HEK293T (cell line): Measurements from ENCODE around the gene PSD2.

Source experiments
- ARNT ChIP-seq: fragments of 450-650 bp; IDR thresholded peaks from 2 replicates; pipeline ENCODE4 v1.6.1; 2017; ENCODE audit warnings: mild to moderate bottlenecking
- BHLHE40 ChIP-seq: fragments of 450-650 bp; IDR thresholded peaks from 2 replicates; pipeline ENCODE4 v1.6.1; 2016; ENCODE audit warnings: mild to moderate bottlenecking, moderate library complexity, borderline replicate concordance
- CTBP1 ChIP-seq: fragments of 450-650 bp; IDR thresholded peaks from 2 replicates; pipeline ENCODE4 v1.6.1; 2016; ENCODE audit warnings: borderline replicate concordance
- ELF4 ChIP-seq: fragments of 450-650 bp; IDR thresholded peaks from 2 replicates; pipeline ENCODE4 v1.6.1; 2017; ENCODE audit warnings: antibody characterized with exemption
- FOXA1 ChIP-seq: fragments of 450-650 bp; IDR thresholded peaks from 2 replicates; pipeline ENCODE4 v1.6.1; 2016; ENCODE audit warnings: mild to moderate bottlenecking
- FOXK2 ChIP-seq: fragments of 450-650 bp; IDR thresholded peaks from 2 replicates; pipeline ENCODE4 v1.6.1; 2016; ENCODE audit warnings: mild to moderate bottlenecking
- FOXM1 ChIP-seq: fragments of 450-650 bp; IDR thresholded peaks from 2 replicates; pipeline ENCODE4 v1.6.1; 2017; ENCODE audit warnings: mild to moderate bottlenecking, borderline replicate concordance
- HDGF ChIP-seq: fragments of 450-650 bp; IDR thresholded peaks from 2 replicates; pipeline ENCODE4 v1.6.1; 2017; ENCODE audit warnings: antibody characterized with exemption, borderline replicate concordance
- NFRKB ChIP-seq: fragments of 450-650 bp; IDR thresholded peaks from 2 replicates; pipeline ENCODE4 v1.6.1; 2016; ENCODE audit warnings: mild to moderate bottlenecking, moderate library complexity
- PKNOX1 ChIP-seq: fragments of 450-650 bp; IDR thresholded peaks from 2 replicates; pipeline ENCODE4 v1.6.1; 2016
- SP1 ChIP-seq: fragments of 450-650 bp; IDR thresholded peaks from 2 replicates; pipeline ENCODE4 v1.6.1; 2017
- SUZ12 ChIP-seq: fragments of 450-650 bp; IDR thresholded peaks from 2 replicates; pipeline ENCODE4 v1.6.1; 2016; ENCODE audit warnings: mild to moderate bottlenecking
- TARDBP ChIP-seq: fragments of 450-650 bp; IDR thresholded peaks from 2 replicates; pipeline ENCODE4 v1.6.1; 2016
- ZNF384 ChIP-seq: fragments of 450-650 bp; IDR thresholded peaks from 2 replicates; pipeline ENCODE4 v1.6.1; 2016

DNA sequence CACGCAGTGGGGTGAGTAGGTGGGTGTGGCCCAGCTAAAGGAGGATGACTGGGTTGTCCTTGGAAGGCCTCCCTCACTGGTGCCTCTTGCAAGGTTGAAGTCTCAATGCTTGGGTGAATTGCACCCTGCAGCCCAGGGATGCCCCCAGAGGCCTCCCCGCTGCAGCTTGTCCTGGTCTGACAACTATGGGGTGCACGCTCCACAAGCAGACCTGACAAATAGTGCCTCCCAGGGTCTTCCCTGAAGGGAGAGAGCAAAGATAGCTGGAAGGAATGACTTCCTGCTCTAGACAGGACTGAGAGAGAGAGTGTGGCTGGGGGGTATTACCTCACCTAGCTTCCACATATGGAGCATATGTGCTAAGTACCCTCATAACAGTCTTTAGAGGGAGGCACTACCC lies 1.7 kb downstream of the PSD2 start:
- TF ChIP-seq TARDBP (no peak), NFRKB (no peak), ELF4 (no peak), FOXK2 (no peak), BHLHE40 (no peak), FOXA1 (no peak), PKNOX1 (no peak), FOXM1 (no peak), ARNT (no peak), SUZ12 (no peak), ZNF384 (no peak), SP1 (no peak), CTBP1 (no peak), HDGF (no peak)
